ENCODE results near the gene ACTR1A.

Gene ACTR1A

GRCh38 chr10:102515724-102516123 is 13.2 kb upstream of the ACTR1A start:
- no peak for DNase-seq (ENCODE audit: low read depth)
- TF ChIP-seq MYC (IDR thresholded peaks at IDR 0.05; ENCODE audit: low read depth, low read length), result no peak
- TF ChIP-seq CTCF (IDR thresholded peaks at IDR 0.05; ENCODE audit: low read depth, low read length), result no peak
- no peak for TF ChIP-seq POLR2A (IDR thresholded peaks at IDR 0.05; ENCODE audit: extremely low read depth, insufficient read length)
- TF ChIP-seq MAX (IDR thresholded peaks at IDR 0.05; ENCODE audit: low read depth, low read length), result no peak
- H3K4me3 ChIP-seq (ENCODE audit: low read depth, low read length), result no peak overlapping the region

GRCh38 chr10:102514487-102515311 is 12.2 kb upstream of the ACTR1A start:
- DNase-seq (ENCODE audit: low read depth), result no peak
- TF ChIP-seq CTCF (IDR thresholded peaks at IDR 0.05; ENCODE audit: low read depth, low read length) (no peak), MAX (IDR thresholded peaks at IDR 0.05; ENCODE audit: low read depth, low read length) (no peak), POLR2A (IDR thresholded peaks at IDR 0.05; ENCODE audit: extremely low read depth, insufficient read length) (no peak), MYC (IDR thresholded peaks at IDR 0.05; ENCODE audit: low read depth, low read length) (no peak)
- H3K4me3 ChIP-seq (ENCODE audit: low read depth, low read length), result no peak overlapping the region

GRCh38 chr10:102511583-102512274 is 9.2 kb upstream of the ACTR1A start:
- no peak overlapping the region for H3K4me3 ChIP-seq (ENCODE audit: low read depth, low read length)
- peak; percentile 60 for DNase-seq (ENCODE audit: low read depth)
- no peak for TF ChIP-seq MYC (IDR thresholded peaks at IDR 0.05; ENCODE audit: low read depth, low read length)
- TF ChIP-seq POLR2A (IDR thresholded peaks at IDR 0.05; ENCODE audit: extremely low read depth, insufficient read length), result no peak
- peak; percentile 90 for TF ChIP-seq MAX (IDR thresholded peaks at IDR 0.05; ENCODE audit: low read depth, low read length)
- TF ChIP-seq CTCF (IDR thresholded peaks at IDR 0.05; ENCODE audit: low read depth, low read length), result no peak

- TF ChIP-seq CTCF (IDR thresholded peaks at IDR 0.05; ENCODE audit: low read depth, low read length), result no peak
- TF ChIP-seq POLR2A (IDR thresholded peaks at IDR 0.05; ENCODE audit: extremely low read depth, insufficient read length), result no peak
- DNase-seq (ENCODE audit: low read depth), result peak; percentile 60
- no peak overlapping the region for H3K4me3 ChIP-seq (ENCODE audit: low read depth, low read length)
Observed at GRCh38 chr10:102509387-102509786, 6.9 kb upstream of the ACTR1A start.

GRCh38 chr10:102508506-102508905 is 6.0 kb upstream of the ACTR1A start:
- no peak for DNase-seq (ENCODE audit: low read depth)
- H3K4me3 ChIP-seq (ENCODE audit: low read depth, low read length), result no peak overlapping the region
- TF ChIP-seq MAX (IDR thresholded peaks at IDR 0.05; ENCODE audit: low read depth, low read length) (no peak), CTCF (IDR thresholded peaks at IDR 0.05; ENCODE audit: low read depth, low read length) (no peak), MYC (IDR thresholded peaks at IDR 0.05; ENCODE audit: low read depth, low read length) (no peak), POLR2A (IDR thresholded peaks at IDR 0.05; ENCODE audit: extremely low read depth, insufficient read length) (no peak)

Measured in NB4 (cell line).